SK-N-SH (cell line): ENCODE measurements around the gene ZBTB1. TPM values are rescaled to one million over a fixed set of nuclear protein-coding genes. Genes with fewer than 3 reads are reported as not detected.

ENCODE experiments used
- CTCF ChIA-PET: fragments of 300-600, 350-600 bp; formaldehyde crosslinking; extraction: SDS; loops from one replicate; lab custom pipeline; 2021; lab: Yijun Ruan, JAX
- POLR2A ChIA-PET: fragments of 350-600 bp; sonication (Branson Sonifier 250); formaldehyde crosslinking; extraction: SDS; loops from one replicate; lab custom pipeline; 2020; ENCODE audit warnings: antibody characterized with exemption, inconsistent platforms; lab: Yijun Ruan, JAX
- DNase-seq: peaks from one replicate; pipeline ENCODE4 v3.0.0; 2012
- H2AFZ ChIP-seq: fragments of 200-600 bp; sonication (generic); 2 replicates; pipeline ENCODE4 v1.8.1; 2016; ENCODE audit warnings: antibody characterized with exemption, mild to moderate bottlenecking, low read depth
- H3F3A ChIP-seq: fragments of 200-600 bp; sonication (generic); replicated peaks from 2 replicates; pipeline ENCODE3; 2016; ENCODE audit warnings: antibody characterized with exemption, mild to moderate bottlenecking; ENCODE audit not compliant: insufficient read depth
- H3K27ac ChIP-seq, 2 experiments: fragments of 200-500 bp in 1 of 2; fragments of 200-600 bp in 1 of 2; sonication (Bioruptor generic) in 1 of 2; sonication (generic), shearing (Covaris generic) in 1 of 2; 2 replicates each; pipeline versions ENCODE4 v1.5.1 to v1.6.1; 2014 to 2016; ENCODE audit warnings: low read depth in 2 of 2, inconsistent platforms in 1 of 2, low read length in 1 of 2, mild to moderate bottlenecking in 1 of 2, mixed read lengths in 1 of 2
- H3K27me3 ChIP-seq: fragments of 200-600 bp; sonication (generic), shearing (Covaris generic); 2 replicates; pipeline ENCODE4 v1.6.1; 2016; ENCODE audit warnings: mixed run types; ENCODE audit not compliant: insufficient read depth
- H3K36me3 ChIP-seq, 2 experiments: fragments of 200-500 bp in 1 of 2; fragments of 200-600 bp in 1 of 2; sonication (Bioruptor generic) in 1 of 2; sonication (generic) in 1 of 2; replicated peaks in 1 of 2; 2 replicates each; pipeline versions ENCODE3 to v1.5.1; 2014 to 2016; ENCODE audit warnings: low read length in 1 of 2, mild to moderate bottlenecking in 1 of 2; ENCODE audit not compliant: insufficient read depth in 2 of 2, control insufficient read depth in 1 of 2
- H3K4me1 ChIP-seq, 2 experiments: fragments of 200-500 bp in 1 of 2; fragments of 200-600 bp in 1 of 2; sonication (Bioruptor generic) in 1 of 2; sonication (generic), shearing (Covaris generic) in 1 of 2; 2 replicates each; pipeline versions ENCODE4 v1.5.1 to v1.6.1; 2014 to 2016; ENCODE audit warnings: low read depth in 1 of 2, low read length in 1 of 2, mixed run types in 1 of 2; ENCODE audit not compliant: insufficient read depth in 2 of 2, control insufficient read depth in 1 of 2
- H3K4me2 ChIP-seq: fragments of 200-600 bp; sonication (generic), shearing (Covaris generic); 2 replicates; pipeline ENCODE4 v1.6.1; 2017; ENCODE audit warnings: mixed run types
- H3K4me3 ChIP-seq, 2 experiments: fragments of 200-500 bp in 1 of 2; fragments of 200-600 bp in 1 of 2; sonication (Bioruptor generic) in 1 of 2; sonication (generic), shearing (Covaris generic) in 1 of 2; 2 replicates each; pipeline versions ENCODE4 v1.5.1 to v1.8.1; 2014 to 2016; ENCODE audit warnings: low read depth in 2 of 2, inconsistent platforms in 1 of 2, low read length in 1 of 2, mild to moderate bottlenecking in 1 of 2, mixed read lengths in 1 of 2, moderate library complexity in 1 of 2
- H3K79me2 ChIP-seq: fragments of 200-600 bp; sonication (generic); 2 replicates; pipeline ENCODE4 v1.8.1; 2017; ENCODE audit warnings: mild to moderate bottlenecking; ENCODE audit not compliant: insufficient read depth
- H3K9ac ChIP-seq: fragments of 200-600 bp; sonication (generic); 2 replicates; pipeline ENCODE4 v1.6.1; 2017; ENCODE audit warnings: mixed run types
- H3K9me2 ChIP-seq: fragments of 200-600 bp; sonication (generic); 2 replicates; pipeline ENCODE4 v1.6.1; 2017; ENCODE audit warnings: mixed run types
- H3K9me3 ChIP-seq: fragments of 200-600 bp; sonication (generic); 2 replicates; pipeline ENCODE4 v1.6.1; 2017; ENCODE audit warnings: mixed run types, mild to moderate bottlenecking, moderate library complexity
- H4K20me1 ChIP-seq: fragments of 200-600 bp; sonication (generic); 2 replicates; pipeline ENCODE4 v1.6.1; 2017; ENCODE audit warnings: mild to moderate bottlenecking, mixed run types; ENCODE audit not compliant: insufficient read depth
- ELF1 ChIP-seq: IDR thresholded peaks from 2 replicates; pipeline ENCODE4 v1.4.0; 2012
- FOXM1 ChIP-seq: IDR thresholded peaks from 2 replicates; pipeline ENCODE4 v1.4.0; 2012; ENCODE audit warnings: low read depth, mild to moderate bottlenecking
- GATA2 ChIP-seq: sonication (generic); formaldehyde crosslinking; IDR thresholded peaks from 2 replicates; pipeline ENCODE4 v1.5.0; 2020; ENCODE audit warnings: mild to moderate bottlenecking, missing genetic modification reagents
- MXI1 ChIP-seq: IDR thresholded peaks from 2 replicates; pipeline ENCODE4 v1.6.1; 2012; ENCODE audit warnings: mild to moderate bottlenecking, low read depth, low read length, improper control_type of control experiment
- NFIC ChIP-seq: IDR thresholded peaks from 2 replicates; pipeline ENCODE4 v1.4.0; 2012; ENCODE audit warnings: borderline replicate concordance
- NRF1 ChIP-seq: IDR thresholded peaks from 2 replicates; pipeline ENCODE4 v1.6.1; 2012; ENCODE audit warnings: low read depth, mild to moderate bottlenecking, low read length
- POLR2AphosphoS5 ChIP-seq: IDR thresholded peaks from 2 replicates; pipeline ENCODE4 v1.6.1; 2012; ENCODE audit warnings: low read depth, low read length
- RAD21 ChIP-seq: IDR thresholded peaks from 2 replicates; pipeline ENCODE4 v1.6.1; 2012; ENCODE audit warnings: mild to moderate bottlenecking, low read length
- SIN3A ChIP-seq: IDR thresholded peaks from 2 replicates; pipeline ENCODE4 v1.6.1; 2012; ENCODE audit warnings: low read depth, mild to moderate bottlenecking, low read length, moderate library complexity, borderline replicate concordance
- TAF1 ChIP-seq: IDR thresholded peaks from 2 replicates; pipeline ENCODE4 v1.6.1; 2012; ENCODE audit warnings: low read depth, mild to moderate bottlenecking, low read length, moderate library complexity, borderline replicate concordance
- YY1 ChIP-seq: IDR thresholded peaks from 2 replicates; pipeline ENCODE4 v1.4.0; 2012; ENCODE audit warnings: low read depth, mild to moderate bottlenecking
- WGBS: methylation state at CpG from one replicate; pipeline ENCODE4 v1.1.6; 2017; ENCODE audit warnings: low lambda C conversion rate; 5-methylcytosine and 5-hydroxymethylcytosine counted together
- polyA plus RNA-seq, 3 experiments: library from polyadenylated mRNA; depleted of rRNA; stranded (reverse); fragments of >200 nt; gene quantifications; 2 replicates each; pipeline ENCODE4 v1.2.3, GENCODE V29; 2012
- TF ChIP-seq, protein P1 (sequence below): IDR thresholded peaks from 2 replicates; pipeline ENCODE4; 2012
- TF ChIP-seq, protein P2 (sequence below): fragments of 200-600 bp; sonication (generic); IDR thresholded peaks from 2 replicates; pipeline ENCODE4 v1.6.1; 2017; ENCODE audit warnings: antibody characterized with exemption, mild to moderate bottlenecking, moderate library complexity
- TF ChIP-seq, protein P3 (sequence below): fragments of 150-350 bp; IDR thresholded peaks from 2 replicates; pipeline ENCODE4 v1.6.1; 2016; ENCODE audit warnings: mild to moderate bottlenecking, low read depth, low read length
- TF ChIP-seq, protein P4 (sequence below): IDR thresholded peaks from 2 replicates; pipeline ENCODE4 v1.4.0; 2012; ENCODE audit warnings: low read depth
- TF ChIP-seq, protein P5 (sequence below): IDR thresholded peaks from 2 replicates; pipeline ENCODE4 v1.4.0; 2012; ENCODE audit warnings: low read depth, borderline replicate concordance
- TF ChIP-seq, protein P6 (sequence below): IDR thresholded peaks from 2 replicates; pipeline ENCODE4 v1.4.0; 2012; ENCODE audit warnings: low read depth, borderline replicate concordance

Gene ZBTB1, protein sequence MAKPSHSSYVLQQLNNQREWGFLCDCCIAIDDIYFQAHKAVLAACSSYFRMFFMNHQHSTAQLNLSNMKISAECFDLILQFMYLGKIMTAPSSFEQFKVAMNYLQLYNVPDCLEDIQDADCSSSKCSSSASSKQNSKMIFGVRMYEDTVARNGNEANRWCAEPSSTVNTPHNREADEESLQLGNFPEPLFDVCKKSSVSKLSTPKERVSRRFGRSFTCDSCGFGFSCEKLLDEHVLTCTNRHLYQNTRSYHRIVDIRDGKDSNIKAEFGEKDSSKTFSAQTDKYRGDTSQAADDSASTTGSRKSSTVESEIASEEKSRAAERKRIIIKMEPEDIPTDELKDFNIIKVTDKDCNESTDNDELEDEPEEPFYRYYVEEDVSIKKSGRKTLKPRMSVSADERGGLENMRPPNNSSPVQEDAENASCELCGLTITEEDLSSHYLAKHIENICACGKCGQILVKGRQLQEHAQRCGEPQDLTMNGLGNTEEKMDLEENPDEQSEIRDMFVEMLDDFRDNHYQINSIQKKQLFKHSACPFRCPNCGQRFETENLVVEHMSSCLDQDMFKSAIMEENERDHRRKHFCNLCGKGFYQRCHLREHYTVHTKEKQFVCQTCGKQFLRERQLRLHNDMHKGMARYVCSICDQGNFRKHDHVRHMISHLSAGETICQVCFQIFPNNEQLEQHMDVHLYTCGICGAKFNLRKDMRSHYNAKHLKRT
- polyA plus RNA-seq (2012; rRNA removed) = 12.7 and 16.4 TPM in 2 replicates
- 16.9 and 19.7 TPM in 2 replicates for polyA plus RNA-seq (2012; cell fraction: cytosol; rRNA removed)
- polyA plus RNA-seq (2012; cell fraction: nucleus; rRNA removed) = 22.8 and 45.7 TPM in 2 replicates

DNA sequence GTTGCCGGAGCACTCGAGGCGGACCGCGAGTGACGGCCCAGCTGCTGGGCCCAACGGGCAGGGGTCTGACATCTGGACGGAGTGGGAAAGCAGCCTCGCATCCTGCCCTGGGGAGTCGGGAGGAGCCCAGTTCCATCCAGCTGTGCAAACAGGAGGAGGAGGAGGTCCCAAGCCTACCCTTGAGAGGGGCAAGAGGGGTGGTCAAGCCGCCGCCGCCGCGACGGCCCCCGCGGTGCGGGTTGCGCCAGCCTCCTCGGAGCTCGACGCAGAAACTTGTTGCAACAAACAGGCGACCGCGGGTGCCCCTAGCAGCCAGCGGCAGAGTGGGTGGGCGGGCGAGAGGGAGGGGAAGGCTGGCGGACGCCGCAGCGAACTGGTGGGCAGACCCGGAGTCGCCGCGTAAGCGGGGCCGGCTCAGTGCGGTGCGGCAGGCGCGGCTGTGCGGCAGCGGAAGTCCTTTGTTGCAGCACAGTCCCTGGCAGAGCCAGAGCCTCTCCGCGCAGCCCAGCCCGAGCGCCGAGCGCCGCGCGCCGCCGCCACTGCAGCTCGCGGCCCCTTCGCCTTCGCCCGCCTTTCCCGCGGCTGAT, at the start of gene ZBTB1:
TSS of gene ZBTB1 (plus strand) at position 461 of the 587 bp plus-strand sequence. CDS start 16,735 bp downstream, outside the sequence.
- Histone ChIP-seq H3K4me1 (peaks cover 33 to 40% of the 10 kb centered on the region in 2 experiments), H3K27me3 (no peaks in the 10 kb centered on the region), H3K4me3 (peak within 1 kb of the TSS; percentile 72 to 92), H3K9ac (peak within 1 kb of the TSS; percentile 97), H3K4me2 (peak within 1 kb of the TSS; percentile 98), H3K9me2 (no peaks in the 10 kb centered on the region), H3K36me3 (no peaks in the 10 kb centered on the region), H3K9me3 (no peaks in the 10 kb centered on the region), H3K79me2 (peaks cover 89% of the 10 kb centered on the region), H3K27ac (peak within 1 kb of the TSS; percentile 95 to 99), H2AFZ (peak within 1 kb of the TSS; percentile 45), H4K20me1 (peaks cover 41% of the 10 kb centered on the region), H3F3A (peaks cover 26% of the 10 kb centered on the region)
- WGBS = 0% methylated on average over 15 of the region's 63 CpGs
- ChIA-PET CTCF (interaction anchor here (0.7 to 5.6 kb wide), 6 partner anchors 19 to 260 kb away, joined by 3 to 20 read pairs (median 4); no protein-coding TSS in a partner anchor), POLR2A (interaction anchor here (0.6 to 2.3 kb wide), 5 partner anchors 15 to 797 kb away, joined by 3 to 7 read pairs (median 4); partner anchors contain the start of gene HSPA2)
- peak; percentile 83 for TF ChIP-seq TAF1
- peak; percentile 13 for TF ChIP-seq NRF1
- TF ChIP-seq NFIC = no peak
- TF ChIP-seq POLR2AphosphoS5 = peak; percentile 38; the same call in 1 of the 2 replicates
- no peak for TF ChIP-seq YY1
- TF ChIP-seq, protein P1, sequence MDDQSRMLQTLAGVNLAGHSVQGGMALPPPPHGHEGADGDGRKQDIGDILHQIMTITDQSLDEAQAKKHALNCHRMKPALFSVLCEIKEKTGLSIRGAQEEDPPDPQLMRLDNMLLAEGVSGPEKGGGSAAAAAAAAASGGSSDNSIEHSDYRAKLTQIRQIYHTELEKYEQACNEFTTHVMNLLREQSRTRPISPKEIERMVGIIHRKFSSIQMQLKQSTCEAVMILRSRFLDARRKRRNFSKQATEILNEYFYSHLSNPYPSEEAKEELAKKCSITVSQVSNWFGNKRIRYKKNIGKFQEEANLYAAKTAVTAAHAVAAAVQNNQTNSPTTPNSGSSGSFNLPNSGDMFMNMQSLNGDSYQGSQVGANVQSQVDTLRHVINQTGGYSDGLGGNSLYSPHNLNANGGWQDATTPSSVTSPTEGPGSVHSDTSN = 0 out of 2 replicates have a peak, but pooled peaks have one; percentile 31
- TF ChIP-seq, protein P2, sequence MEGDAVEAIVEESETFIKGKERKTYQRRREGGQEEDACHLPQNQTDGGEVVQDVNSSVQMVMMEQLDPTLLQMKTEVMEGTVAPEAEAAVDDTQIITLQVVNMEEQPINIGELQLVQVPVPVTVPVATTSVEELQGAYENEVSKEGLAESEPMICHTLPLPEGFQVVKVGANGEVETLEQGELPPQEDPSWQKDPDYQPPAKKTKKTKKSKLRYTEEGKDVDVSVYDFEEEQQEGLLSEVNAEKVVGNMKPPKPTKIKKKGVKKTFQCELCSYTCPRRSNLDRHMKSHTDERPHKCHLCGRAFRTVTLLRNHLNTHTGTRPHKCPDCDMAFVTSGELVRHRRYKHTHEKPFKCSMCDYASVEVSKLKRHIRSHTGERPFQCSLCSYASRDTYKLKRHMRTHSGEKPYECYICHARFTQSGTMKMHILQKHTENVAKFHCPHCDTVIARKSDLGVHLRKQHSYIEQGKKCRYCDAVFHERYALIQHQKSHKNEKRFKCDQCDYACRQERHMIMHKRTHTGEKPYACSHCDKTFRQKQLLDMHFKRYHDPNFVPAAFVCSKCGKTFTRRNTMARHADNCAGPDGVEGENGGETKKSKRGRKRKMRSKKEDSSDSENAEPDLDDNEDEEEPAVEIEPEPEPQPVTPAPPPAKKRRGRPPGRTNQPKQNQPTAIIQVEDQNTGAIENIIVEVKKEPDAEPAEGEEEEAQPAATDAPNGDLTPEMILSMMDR = no peak
- TF ChIP-seq, protein P3, sequence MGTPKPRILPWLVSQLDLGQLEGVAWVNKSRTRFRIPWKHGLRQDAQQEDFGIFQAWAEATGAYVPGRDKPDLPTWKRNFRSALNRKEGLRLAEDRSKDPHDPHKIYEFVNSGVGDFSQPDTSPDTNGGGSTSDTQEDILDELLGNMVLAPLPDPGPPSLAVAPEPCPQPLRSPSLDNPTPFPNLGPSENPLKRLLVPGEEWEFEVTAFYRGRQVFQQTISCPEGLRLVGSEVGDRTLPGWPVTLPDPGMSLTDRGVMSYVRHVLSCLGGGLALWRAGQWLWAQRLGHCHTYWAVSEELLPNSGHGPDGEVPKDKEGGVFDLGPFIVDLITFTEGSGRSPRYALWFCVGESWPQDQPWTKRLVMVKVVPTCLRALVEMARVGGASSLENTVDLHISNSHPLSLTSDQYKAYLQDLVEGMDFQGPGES = no peak
- TF ChIP-seq GATA2 (CRISPR knock-in tag) = no peak
- peak; percentile 14; the same call in 1 of the 2 replicates for TF ChIP-seq SIN3A
- TF ChIP-seq MXI1 = peak; percentile 10; the same call in 1 of the 2 replicates
- TF ChIP-seq, protein P4, sequence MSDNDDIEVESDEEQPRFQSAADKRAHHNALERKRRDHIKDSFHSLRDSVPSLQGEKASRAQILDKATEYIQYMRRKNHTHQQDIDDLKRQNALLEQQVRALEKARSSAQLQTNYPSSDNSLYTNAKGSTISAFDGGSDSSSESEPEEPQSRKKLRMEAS = peak; percentile 8; the same call in 1 of the 2 replicates
- TF ChIP-seq RAD21 = no peak
- TF ChIP-seq, protein P5, sequence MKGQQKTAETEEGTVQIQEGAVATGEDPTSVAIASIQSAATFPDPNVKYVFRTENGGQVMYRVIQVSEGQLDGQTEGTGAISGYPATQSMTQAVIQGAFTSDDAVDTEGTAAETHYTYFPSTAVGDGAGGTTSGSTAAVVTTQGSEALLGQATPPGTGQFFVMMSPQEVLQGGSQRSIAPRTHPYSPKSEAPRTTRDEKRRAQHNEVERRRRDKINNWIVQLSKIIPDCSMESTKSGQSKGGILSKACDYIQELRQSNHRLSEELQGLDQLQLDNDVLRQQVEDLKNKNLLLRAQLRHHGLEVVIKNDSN = no peak
- no peak for TF ChIP-seq FOXM1
- TF ChIP-seq, protein P6, sequence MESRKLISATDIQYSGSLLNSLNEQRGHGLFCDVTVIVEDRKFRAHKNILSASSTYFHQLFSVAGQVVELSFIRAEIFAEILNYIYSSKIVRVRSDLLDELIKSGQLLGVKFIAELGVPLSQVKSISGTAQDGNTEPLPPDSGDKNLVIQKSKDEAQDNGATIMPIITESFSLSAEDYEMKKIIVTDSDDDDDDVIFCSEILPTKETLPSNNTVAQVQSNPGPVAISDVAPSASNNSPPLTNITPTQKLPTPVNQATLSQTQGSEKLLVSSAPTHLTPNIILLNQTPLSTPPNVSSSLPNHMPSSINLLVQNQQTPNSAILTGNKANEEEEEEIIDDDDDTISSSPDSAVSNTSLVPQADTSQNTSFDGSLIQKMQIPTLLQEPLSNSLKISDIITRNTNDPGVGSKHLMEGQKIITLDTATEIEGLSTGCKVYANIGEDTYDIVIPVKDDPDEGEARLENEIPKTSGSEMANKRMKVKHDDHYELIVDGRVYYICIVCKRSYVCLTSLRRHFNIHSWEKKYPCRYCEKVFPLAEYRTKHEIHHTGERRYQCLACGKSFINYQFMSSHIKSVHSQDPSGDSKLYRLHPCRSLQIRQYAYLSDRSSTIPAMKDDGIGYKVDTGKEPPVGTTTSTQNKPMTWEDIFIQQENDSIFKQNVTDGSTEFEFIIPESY = no peak
- TF ChIP-seq ELF1 = no peak
- DNase-seq = peak; percentile 85
